ENCODE data around the gene SV2C. TPM values are rescaled to one million over a fixed set of nuclear protein-coding genes. Genes with fewer than 3 reads are reported as not detected.

SV2C gene
- total RNA-seq, 1 donor from 2014 or later = 0.15 TPM

DNA sequence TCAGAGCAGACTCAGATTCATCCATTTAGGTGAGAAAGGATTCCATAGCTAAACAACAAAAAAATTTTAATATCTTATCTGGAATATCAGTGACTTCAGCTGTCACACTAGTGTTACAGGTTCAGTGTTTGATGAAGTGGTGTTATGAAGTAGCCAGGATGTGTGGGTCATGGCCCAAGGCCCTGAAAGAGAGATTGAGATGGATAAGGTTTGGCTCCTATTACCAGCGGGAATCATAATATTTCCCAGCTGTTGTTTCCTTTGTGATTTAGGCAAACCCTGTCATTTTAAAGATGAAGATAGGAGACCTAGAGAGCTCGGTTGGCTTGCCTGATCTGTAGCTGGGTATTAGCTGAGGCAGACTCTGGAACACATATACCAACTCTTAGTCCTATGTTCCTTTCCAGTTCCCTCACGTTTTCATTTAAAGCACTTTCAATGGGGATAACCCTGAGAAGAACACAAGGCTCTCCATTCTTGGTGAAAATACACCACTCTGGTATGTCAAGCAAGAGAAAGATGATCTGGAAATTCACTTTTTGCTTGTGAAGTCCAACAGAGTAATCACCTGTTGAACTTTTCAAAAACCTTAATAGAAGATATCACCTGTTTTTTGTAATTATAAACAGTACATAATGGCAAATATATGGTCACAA, 54.8 kb downstream of the SV2C start:
- Mint-ChIP-seq H3K27ac (no peak overlapping the region), H3K4me3 (no peak overlapping the region), H3K4me1 (peaks cover 15% of the 10 kb centered on the region), H3K9me3 (no peaks in the 10 kb centered on the region), H3K36me3 (no peaks in the 10 kb centered on the region), H3K27me3 (ENCODE audit: insufficient read depth, low read depth) (no peaks in the 10 kb centered on the region)
- H3K27ac ChIP-seq = no peak overlapping the region
- no peaks in the 10 kb centered on the region for H3F3A ChIP-seq (ENCODE audit: low read depth)
- H3K9ac ChIP-seq = no peak overlapping the region
- H3K9me3 ChIP-seq (ENCODE audit: low read depth) = no peaks in the 10 kb centered on the region
- no peak overlapping the region for H2AFZ ChIP-seq (replicated peaks)
- no peaks in the 10 kb centered on the region for H3K36me3 ChIP-seq
- H4K20me1 ChIP-seq (ENCODE audit: low read depth) = no peaks in the 10 kb centered on the region
- H3K4me3 ChIP-seq = no peak overlapping the region
- H3K79me2 ChIP-seq (ENCODE audit: low read depth) = no peaks in the 10 kb centered on the region
- no peak for TF ChIP-seq EZH2phosphoT487 (IDR thresholded peaks at IDR 0.05)
- no peak for TF ChIP-seq EZH2 (IDR thresholded peaks at IDR 0.05)
- TF ChIP-seq, protein P1, sequence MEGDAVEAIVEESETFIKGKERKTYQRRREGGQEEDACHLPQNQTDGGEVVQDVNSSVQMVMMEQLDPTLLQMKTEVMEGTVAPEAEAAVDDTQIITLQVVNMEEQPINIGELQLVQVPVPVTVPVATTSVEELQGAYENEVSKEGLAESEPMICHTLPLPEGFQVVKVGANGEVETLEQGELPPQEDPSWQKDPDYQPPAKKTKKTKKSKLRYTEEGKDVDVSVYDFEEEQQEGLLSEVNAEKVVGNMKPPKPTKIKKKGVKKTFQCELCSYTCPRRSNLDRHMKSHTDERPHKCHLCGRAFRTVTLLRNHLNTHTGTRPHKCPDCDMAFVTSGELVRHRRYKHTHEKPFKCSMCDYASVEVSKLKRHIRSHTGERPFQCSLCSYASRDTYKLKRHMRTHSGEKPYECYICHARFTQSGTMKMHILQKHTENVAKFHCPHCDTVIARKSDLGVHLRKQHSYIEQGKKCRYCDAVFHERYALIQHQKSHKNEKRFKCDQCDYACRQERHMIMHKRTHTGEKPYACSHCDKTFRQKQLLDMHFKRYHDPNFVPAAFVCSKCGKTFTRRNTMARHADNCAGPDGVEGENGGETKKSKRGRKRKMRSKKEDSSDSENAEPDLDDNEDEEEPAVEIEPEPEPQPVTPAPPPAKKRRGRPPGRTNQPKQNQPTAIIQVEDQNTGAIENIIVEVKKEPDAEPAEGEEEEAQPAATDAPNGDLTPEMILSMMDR (IDR thresholded peaks at IDR 0.05) = no peak
- no peak overlapping the region for H3K4me2 ChIP-seq
- no peaks in the 10 kb centered on the region for H3K4me1 ChIP-seq
- H3K27me3 ChIP-seq = no peaks in the 10 kb centered on the region
- DNase-seq (ENCODE audit: low spot score) = no peak

DNA sequence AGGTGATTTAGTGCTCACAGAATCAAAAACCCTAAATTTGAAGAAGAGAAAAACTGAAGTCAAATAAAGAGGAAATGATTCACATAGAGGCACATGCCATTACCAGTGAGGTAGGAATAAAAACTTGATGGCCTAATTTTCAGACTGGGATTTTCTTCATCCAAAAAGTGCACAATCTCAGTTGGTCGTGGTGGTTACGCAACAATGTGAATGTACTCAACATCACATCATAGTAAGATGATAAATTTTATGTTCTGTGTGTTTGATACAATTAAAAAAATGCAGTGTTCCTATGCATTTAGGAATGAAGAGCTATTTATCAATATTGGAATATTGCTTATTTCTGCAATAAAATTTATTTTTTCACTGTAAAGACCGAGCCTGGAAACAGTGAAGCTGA, 60.7 kb downstream of the SV2C start:
- no peaks in the 10 kb centered on the region for H4K20me1 ChIP-seq (ENCODE audit: low read depth)

DNA sequence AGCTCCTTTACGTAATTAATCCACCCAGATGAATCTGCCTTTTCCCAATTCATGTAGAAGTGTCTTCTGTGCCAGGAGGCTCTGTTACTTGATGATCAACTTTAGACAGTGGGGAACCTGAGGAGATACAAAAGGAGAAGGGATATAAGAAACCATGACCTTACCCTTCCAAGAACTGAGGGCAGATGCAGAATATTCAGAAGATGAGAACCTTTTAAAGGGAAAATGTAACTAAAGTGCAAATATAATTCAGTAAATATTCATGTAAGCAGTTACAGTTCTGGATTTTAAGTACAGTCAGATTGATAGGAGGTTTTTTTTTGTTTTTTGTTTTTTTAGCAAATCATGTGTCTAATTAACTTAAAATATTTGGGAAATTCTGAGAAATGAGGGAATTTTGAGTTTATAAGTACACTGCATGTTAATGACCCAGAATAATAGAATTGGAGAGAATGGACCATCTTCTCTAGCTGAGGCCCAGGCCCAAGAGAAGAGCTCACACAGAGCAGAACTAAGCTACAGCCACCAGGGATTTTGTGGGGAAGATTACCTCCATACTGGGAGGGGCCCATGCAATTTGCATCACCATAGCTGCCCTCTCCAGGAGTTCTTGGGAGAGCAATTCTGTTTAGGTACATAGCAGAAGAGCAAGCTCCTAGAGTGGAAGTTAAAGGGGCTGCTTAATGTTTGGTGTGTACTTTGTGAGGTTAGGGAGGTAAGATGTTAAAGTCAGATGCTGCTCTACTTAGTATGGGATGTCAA, 61.5 kb downstream of the SV2C start:
- H3K27ac Mint-ChIP-seq = no peak overlapping the region
- no peak overlapping the region for H3K4me3 Mint-ChIP-seq
- H3K4me1 ChIP-seq = peaks cover 7% of the 10 kb centered on the region
- H3K36me3 ChIP-seq = no peaks in the 10 kb centered on the region
- H3K9me3 ChIP-seq (ENCODE audit: low read depth) = no peaks in the 10 kb centered on the region
- peaks cover 3% of the 10 kb centered on the region for H3K27me3 Mint-ChIP-seq (ENCODE audit: insufficient read depth, low read depth)
- no peak overlapping the region for H3K9ac ChIP-seq
- no peak overlapping the region for H3K4me3 ChIP-seq
- peaks cover 4% of the 10 kb centered on the region for H3K9me3 Mint-ChIP-seq
- peaks cover 5% of the 10 kb centered on the region for H3F3A ChIP-seq (ENCODE audit: low read depth)
- peaks cover 6% of the 10 kb centered on the region for H3K36me3 Mint-ChIP-seq
- H3K4me2 ChIP-seq = no peak overlapping the region
- H4K20me1 ChIP-seq (ENCODE audit: low read depth) = no peaks in the 10 kb centered on the region
- DNase-seq (ENCODE audit: low spot score) = no peak
- H3K27me3 ChIP-seq = no peaks in the 10 kb centered on the region
- no peak overlapping the region for H2AFZ ChIP-seq (replicated peaks)
- no peak for TF ChIP-seq EZH2 (IDR thresholded peaks at IDR 0.05)
- no peak for TF ChIP-seq EZH2phosphoT487 (IDR thresholded peaks at IDR 0.05)
- TF ChIP-seq, protein P1 (IDR thresholded peaks at IDR 0.05) = no peak
- no peaks in the 10 kb centered on the region for H3K79me2 ChIP-seq (ENCODE audit: low read depth)
- H3K4me1 Mint-ChIP-seq = peaks cover 26% of the 10 kb centered on the region
- H3K27ac ChIP-seq = peak overlapping the region; percentile 9

More for the DNA sequence above, 60.7 kb downstream of the SV2C start:
- Mint-ChIP-seq H3K9me3 (peaks cover 4% of the 10 kb centered on the region), H3K27me3 (ENCODE audit: insufficient read depth, low read depth) (peaks cover 3% of the 10 kb centered on the region), H3K4me3 (no peak overlapping the region), H3K36me3 (peaks cover 6% of the 10 kb centered on the region), H3K4me1 (peaks cover 18% of the 10 kb centered on the region), H3K27ac (no peak overlapping the region)
- Histone ChIP-seq H3K79me2 (ENCODE audit: low read depth) (no peaks in the 10 kb centered on the region), H3F3A (ENCODE audit: low read depth) (peaks cover 5% of the 10 kb centered on the region), H2AFZ (replicated peaks) (no peak overlapping the region), H3K27me3 (no peaks in the 10 kb centered on the region), H3K9ac (no peak overlapping the region), H3K27ac (no peak overlapping the region), H3K36me3 (no peaks in the 10 kb centered on the region), H3K4me3 (no peak overlapping the region), H3K4me2 (no peak overlapping the region), H3K4me1 (peaks cover 7% of the 10 kb centered on the region), H3K9me3 (ENCODE audit: low read depth) (no peaks in the 10 kb centered on the region)
- no peak for DNase-seq (ENCODE audit: low spot score)
- TF ChIP-seq, protein P1 (IDR thresholded peaks at IDR 0.05) = no peak
- TF ChIP-seq EZH2phosphoT487 (IDR thresholded peaks at IDR 0.05) (no peak), EZH2 (IDR thresholded peaks at IDR 0.05) (no peak)
